COLO668 (cell line): ENCODE measurements around the gene TAF1.
"Not testable (repeated sequence)": the region's sequence is repeated elsewhere in the genome, so short reads cannot be mapped to it uniquely, and the experiment has no call there.

Source experiments
- DNase-seq: peaks from one replicate; lab custom pipeline; 2025; ENCODE audit not compliant: unreplicated experiment; lab: John Stamatoyannopoulos, UW

Gene TAF1

DNA sequence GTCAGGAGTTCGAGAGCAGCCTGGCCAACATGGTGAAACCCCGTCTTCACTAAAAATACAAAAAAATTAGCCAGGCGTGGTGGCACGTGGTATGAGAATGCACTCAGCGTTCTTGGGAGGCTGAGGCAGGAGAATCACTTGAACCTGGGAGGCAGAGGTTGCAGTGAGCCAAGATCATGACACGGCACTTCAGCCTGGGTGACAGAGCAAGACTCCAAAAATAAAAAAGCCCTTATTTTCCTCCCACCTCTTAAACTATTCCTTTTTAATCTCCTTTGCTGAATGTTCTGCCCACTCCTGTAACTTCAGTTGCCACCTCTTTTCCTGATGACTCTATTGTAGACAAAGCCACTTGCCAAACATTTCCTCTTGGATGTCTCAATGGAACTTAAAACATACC, 72.6 kb downstream of the TAF1 start:
- no peak for DNase-seq

- no peak for DNase-seq
Measured at GRCh38 chrX:71439420-71439819, 73.3 kb downstream of the TAF1 start.

- no peak for DNase-seq
Measured at GRCh38 chrX:71439896-71440295, 73.7 kb downstream of the TAF1 start.

DNA sequence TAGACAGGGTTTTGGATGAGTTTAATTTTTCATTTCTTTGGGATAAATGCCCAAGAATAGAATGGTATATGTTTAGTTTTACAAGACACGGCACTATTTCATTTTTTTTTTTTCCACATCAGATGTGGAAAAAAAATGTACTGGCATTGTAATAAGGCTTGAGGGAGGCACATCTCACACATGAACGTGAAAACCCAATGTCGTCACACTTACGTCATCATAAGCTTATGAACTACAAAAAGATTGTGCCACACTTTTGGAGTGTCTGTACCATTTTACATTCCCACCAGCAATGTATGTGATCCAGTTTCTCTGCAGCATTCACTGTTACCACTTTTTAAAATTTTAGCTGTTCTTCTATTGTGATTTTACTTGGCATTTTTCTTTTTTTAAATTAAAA, 74.2 kb downstream of the TAF1 start:
- no peak for DNase-seq

DNA sequence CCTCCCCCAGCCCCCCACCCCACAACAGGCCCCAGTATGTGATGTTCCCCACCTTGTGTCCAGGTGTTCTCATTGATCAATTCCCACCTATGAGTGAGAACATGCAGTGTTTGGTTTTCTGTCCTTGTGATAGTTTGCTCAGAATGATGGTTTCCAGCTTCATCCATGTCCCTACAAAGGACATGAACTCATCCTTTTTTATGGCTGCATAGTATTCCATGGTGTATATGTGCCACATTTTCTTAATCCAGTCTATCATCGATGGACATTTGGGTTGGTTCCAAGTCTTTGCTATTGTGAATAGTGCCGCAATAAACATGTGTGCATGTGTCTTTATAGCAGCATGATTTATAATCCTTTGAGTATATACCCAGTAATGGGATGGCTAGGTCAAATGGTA, 75.7 kb downstream of the TAF1 start:
- not testable (repeated sequence) for DNase-seq

GRCh38 chrX:71450433-71451106, 84.4 kb downstream of the TAF1 start:
- DNase-seq, result no peak

DNA sequence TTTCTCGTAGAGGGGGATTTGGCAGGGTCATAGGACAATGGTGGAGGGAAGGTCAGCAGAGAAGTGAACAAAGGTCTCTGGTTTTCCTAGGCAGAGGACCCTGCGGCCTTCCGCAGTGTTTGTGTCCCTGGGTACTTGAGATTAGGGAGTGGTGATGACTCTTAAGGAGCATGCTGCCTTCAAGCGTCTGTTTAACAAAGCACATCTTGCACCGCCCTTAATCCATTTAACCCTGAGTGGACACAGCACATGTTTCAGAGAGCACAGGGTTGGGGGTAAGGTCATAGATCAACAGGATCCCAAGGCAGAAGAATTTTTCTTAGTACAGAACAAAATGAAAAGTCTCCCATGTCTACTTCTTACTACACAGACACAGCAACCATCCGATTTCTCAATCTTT, 85.4 kb downstream of the TAF1 start:
- not testable (repeated sequence) for DNase-seq

DNA sequence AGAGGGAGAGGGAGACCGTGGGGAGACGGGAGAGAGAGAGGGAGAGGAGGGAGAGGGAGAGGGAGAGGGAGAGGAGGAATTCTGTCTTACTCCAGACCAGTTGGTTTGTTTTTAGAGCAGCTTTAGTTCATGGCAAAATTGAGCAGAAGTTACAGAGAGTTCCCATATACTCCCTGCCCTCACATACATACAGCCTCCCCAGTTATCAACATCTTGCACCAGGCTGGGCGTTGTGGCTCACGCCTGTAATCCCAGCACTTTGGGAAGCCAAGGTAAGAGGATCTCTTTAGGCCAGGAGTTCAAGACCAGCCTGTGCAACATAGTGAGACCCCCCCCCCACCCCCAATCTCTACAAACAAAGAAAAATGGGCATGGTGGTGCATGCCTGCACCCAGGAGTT, 86.9 kb downstream of the TAF1 start:
- no peak for DNase-seq

GRCh38 chrX:71454222-71454621, 88.1 kb downstream of the TAF1 start:
- no peak for DNase-seq

DNA sequence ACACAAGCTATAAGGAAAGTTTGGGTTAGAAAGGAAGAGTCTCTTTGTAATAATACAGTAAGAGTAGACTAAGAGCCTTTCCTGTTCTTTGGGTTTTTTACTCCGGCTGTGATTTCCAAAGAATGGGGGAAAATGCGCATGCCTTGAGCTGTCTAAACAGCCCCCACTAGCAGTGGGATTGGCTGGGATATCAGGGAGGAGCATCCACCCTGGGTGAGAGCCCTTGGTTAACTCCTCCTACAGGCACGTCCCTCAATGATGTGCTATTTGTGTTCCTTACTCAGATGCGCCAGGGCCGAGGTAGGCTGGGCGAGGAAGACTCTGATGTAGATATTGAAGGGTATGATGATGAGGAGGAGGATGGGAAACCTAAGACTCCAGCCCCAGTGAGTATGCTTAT, 92.7 kb downstream of the TAF1 start:
- no peak for DNase-seq

- DNase-seq, result no peak
Measured at GRCh38 chrX:71464968-71465367, 98.8 kb downstream of the TAF1 start.

- DNase-seq, result no peak
Measured at GRCh38 chrX:71466979-71467523, 100.9 kb downstream of the TAF1 start.

- DNase-seq, result no peak
Measured at GRCh38 chrX:71475785-71476540, 109.8 kb downstream of the TAF1 start.

DNA sequence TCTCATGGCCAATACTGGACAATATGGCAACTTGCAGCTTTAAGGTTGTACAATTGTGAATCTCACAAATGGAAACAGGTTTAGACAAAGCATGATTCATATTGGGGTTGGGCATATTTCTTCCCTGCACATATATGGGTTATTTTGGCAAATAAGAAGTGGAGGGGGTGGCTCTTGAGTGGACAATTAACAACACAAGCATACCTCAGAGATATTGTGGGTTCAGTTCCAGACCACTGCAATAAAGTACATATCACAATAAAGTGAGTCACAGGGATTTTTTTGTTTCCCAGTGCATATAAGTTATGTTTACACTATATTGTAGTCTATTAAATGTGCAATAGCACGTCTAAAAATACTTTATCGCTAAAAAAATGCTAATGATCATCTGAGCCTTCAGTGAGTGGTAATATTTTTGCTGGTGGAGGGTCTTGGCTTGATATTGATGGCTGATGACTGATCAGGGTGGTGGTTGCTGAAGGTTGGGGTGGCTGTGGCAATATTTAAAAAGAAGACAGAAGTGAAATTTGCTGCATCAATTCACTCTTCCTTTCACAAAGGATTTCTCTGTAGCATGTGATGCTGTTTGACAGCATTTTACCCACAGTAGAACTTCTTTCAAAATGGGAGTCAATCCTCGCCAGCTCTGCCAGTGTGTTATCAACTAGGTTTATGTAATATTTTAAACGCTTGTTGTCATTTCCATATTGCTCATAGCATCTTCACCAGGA, 116.2 kb downstream of the TAF1 start:
- DNase-seq, result no peak

- DNase-seq, result no peak
Measured at GRCh38 chrX:71487814-71488213, 121.7 kb downstream of the TAF1 start.

- no peak for DNase-seq
Measured at GRCh38 chrX:71489540-71489939, 123.4 kb downstream of the TAF1 start.

- peak; percentile 14 for DNase-seq
Measured at GRCh38 chrX:71492231-71493065, 126.3 kb downstream of the TAF1 start.

DNA sequence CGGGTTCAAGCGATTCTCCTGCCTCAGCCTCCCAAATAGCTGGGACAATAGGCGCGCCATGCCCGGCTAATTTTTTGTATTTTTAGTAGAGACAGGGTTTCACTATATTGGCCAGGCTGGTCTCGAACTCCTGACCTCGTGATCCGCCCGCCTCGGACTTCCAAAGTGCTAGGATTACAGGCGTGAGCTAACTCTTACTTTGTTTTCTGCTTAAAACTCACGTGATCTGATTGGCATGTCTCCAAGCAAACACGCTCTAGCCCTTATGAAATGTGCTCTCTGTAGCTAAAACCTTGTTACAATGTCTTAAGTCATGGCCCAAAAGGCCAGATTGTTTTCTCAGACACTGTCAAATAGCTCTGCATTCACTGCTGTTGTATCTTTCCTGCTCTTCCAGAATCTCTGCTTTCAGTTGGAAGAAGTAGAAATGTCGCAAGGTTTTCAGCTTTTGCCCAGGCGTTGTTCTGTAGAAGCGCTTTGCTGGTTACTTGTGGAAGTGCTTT, 127.0 kb downstream of the TAF1 start:
- no peak for DNase-seq

DNA sequence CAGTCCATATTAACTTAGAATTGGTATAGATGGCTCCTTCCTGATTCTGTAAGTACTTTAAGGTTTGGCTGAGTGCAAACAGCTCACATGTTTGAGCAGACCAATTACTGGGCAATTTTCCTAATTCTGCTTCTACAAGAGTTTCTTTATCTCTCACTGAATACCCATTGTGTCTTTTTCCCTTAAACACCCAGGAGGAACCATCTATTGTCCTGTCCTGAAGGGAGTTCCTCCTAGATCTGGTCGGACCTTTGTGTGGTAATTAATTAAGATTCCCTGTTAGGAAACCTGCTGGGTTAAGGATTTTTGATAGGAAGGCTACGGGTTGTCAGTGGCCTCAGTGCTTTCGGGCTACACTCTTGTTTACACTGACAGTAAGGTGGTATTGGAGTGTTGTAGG, 129.8 kb downstream of the TAF1 start:
- not testable (repeated sequence) for DNase-seq

- DNase-seq, result no peak
Measured at GRCh38 chrX:71496476-71496875, 130.3 kb downstream of the TAF1 start.

DNA sequence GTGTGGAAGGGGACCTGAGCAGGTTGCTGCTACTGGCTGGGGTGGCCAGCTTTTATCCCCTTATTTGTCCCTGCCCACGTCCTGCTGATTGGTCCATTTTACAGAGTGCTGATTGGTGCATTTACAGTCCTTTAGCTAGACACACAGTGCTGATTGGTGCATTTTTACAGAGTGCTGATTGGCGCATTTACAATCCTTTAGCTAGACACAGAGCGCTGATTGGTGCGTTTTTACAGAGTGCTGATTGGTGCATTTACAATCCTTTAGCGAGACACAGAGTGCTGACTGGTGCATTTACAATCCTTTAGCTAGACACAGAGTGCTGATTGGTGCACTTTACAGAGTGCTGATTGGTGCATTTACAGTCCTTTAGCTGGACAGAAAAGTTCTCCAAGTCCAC, 135.9 kb downstream of the TAF1 start:
- DNase-seq, result not testable (repeated sequence)
